Glutamatergic neuron (in vitro differentiated cells): ENCODE data around the gene PI4KA. TPM values are rescaled to one million over a fixed set of nuclear protein-coding genes. Genes with fewer than 3 reads are reported as not detected.
"Not testable (repeated sequence)": the region's sequence is repeated elsewhere in the genome, so short reads cannot be mapped to it uniquely, and the experiment has no call there.

ENCODE experiments used
- DNase-seq: peaks from one replicate; pipeline ENCODE4 v3.0.0; 2022
- H3K27ac Mint-ChIP-seq: one replicate; pipeline ENCODE4 v1.8.0; 2020; ENCODE audit warnings: mild to moderate bottlenecking, mixed read lengths, inconsistent platforms; ENCODE audit not compliant: unreplicated experiment
- H3K27me3 Mint-ChIP-seq: one replicate; pipeline ENCODE4 v1.8.0; 2020; ENCODE audit warnings: mild to moderate bottlenecking, moderate library complexity, mixed read lengths, inconsistent platforms; ENCODE audit not compliant: unreplicated experiment
- H3K36me3 Mint-ChIP-seq: one replicate; pipeline ENCODE4 v1.8.0; 2020; ENCODE audit warnings: mild to moderate bottlenecking, mixed read lengths, inconsistent platforms; ENCODE audit not compliant: unreplicated experiment
- H3K4me1 Mint-ChIP-seq: one replicate; pipeline ENCODE4 v1.8.0; 2020; ENCODE audit warnings: mild to moderate bottlenecking, low read depth, mixed read lengths, inconsistent platforms; ENCODE audit not compliant: unreplicated experiment
- H3K4me3 Mint-ChIP-seq: one replicate; pipeline ENCODE4 v1.8.0; 2020; ENCODE audit warnings: mild to moderate bottlenecking, mixed read lengths, inconsistent platforms; ENCODE audit not compliant: unreplicated experiment
- H3K9me3 Mint-ChIP-seq: one replicate; pipeline ENCODE4 v1.8.0; 2020; ENCODE audit warnings: mild to moderate bottlenecking, moderate library complexity, mixed read lengths, inconsistent platforms; ENCODE audit not compliant: unreplicated experiment
- total RNA-seq: library from RNA; stranded (reverse); fragmentation: NEBNext Ultra II Directional; extraction: Animal tissue kit (Norgen Biotek cat#: 25700); gene quantifications from one replicate; pipeline ENCODE4 v1.2.1, GENCODE V29; 2021; ENCODE audit not compliant: unreplicated experiment
- TF ChIP-seq, protein P1 (sequence below): fragments of 200-600 bp; sonication (generic); IDR thresholded peaks from one replicate; pipeline ENCODE4 v1.5.0; 2021; ENCODE audit not compliant: partially characterized antibody, unreplicated experiment

PI4KA gene
- total RNA-seq, 1 donor from 2014 or later = 165 TPM

DNA sequence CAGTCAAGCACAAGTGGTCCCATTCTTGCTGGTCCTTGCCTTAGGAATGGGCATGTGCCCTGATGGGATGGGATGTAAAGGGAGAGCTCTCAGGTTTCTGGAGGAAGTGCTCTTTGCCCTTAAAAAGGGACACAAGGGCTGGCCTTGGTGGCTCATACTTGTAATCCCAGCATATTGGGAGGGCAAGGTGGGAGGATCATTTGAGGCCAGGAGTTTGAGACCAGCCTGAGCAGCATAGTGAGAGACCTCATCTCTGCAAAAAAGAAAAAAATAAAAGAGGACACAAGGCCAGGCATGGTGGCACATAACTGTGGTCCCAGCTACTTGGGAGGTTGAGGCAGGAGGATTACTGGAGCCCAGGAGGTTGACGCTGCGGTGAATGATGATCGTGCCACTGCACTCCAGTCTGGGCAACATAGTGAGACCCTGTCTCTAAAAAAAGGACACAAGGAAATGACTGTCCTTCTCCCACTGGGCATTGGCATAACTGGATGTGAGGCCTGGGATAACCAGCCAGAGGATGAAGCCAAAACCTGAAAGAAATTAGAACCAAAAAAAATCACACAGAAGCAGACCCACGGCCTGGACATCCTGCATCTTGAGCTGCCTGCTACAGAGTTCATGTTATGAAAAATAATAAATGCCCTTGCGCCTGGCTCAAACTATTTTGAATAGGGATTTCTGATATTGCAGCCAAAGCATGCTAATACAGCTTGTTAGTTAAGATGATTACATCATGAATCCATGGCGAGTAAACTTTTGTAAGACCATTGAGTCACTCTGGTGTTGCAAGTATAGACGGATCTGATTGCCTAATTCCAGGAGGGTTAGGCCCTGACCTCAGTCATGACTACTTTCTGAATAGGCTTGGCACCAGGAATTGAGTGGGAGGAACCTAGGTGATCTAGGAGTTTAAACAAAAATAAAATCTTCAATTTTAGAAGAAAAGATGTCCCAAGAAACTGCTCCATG, 45.7 kb upstream of the PI4KA start:
- DNase-seq = no peak
- H3K4me1 Mint-ChIP-seq = no peaks in the 10 kb centered on the region
- TF ChIP-seq, protein P1, sequence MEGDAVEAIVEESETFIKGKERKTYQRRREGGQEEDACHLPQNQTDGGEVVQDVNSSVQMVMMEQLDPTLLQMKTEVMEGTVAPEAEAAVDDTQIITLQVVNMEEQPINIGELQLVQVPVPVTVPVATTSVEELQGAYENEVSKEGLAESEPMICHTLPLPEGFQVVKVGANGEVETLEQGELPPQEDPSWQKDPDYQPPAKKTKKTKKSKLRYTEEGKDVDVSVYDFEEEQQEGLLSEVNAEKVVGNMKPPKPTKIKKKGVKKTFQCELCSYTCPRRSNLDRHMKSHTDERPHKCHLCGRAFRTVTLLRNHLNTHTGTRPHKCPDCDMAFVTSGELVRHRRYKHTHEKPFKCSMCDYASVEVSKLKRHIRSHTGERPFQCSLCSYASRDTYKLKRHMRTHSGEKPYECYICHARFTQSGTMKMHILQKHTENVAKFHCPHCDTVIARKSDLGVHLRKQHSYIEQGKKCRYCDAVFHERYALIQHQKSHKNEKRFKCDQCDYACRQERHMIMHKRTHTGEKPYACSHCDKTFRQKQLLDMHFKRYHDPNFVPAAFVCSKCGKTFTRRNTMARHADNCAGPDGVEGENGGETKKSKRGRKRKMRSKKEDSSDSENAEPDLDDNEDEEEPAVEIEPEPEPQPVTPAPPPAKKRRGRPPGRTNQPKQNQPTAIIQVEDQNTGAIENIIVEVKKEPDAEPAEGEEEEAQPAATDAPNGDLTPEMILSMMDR = no peak
- H3K27me3 Mint-ChIP-seq = peaks cover 2% of the 10 kb centered on the region
- no peaks in the 10 kb centered on the region for H3K9me3 Mint-ChIP-seq
- no peaks in the 10 kb centered on the region for H3K36me3 Mint-ChIP-seq
- no peak overlapping the region for H3K4me3 Mint-ChIP-seq
- no peak overlapping the region for H3K27ac Mint-ChIP-seq

DNA sequence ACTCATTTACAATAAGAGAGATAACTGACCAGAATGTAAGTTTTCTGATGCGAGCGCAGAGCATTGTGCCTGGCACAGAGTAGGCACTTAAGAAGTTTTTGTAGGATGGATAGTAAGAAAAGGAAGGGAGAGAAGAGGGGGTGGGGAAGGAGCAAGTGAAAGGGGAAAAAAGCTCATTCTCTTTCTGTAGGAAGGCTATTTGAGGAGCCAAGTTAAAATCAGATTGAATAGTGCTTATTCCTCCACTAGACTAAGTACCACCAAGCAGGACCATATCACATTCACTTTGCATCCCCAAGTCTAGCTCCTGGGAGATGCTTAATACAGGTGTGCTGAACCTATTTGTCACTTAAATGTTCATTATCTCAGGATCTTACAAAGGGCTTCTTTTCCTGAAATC, 44.5 kb upstream of the PI4KA start:
- no peak overlapping the region for H3K4me3 Mint-ChIP-seq
- no peaks in the 10 kb centered on the region for H3K36me3 Mint-ChIP-seq
- H3K4me1 Mint-ChIP-seq = no peaks in the 10 kb centered on the region
- no peaks in the 10 kb centered on the region for H3K9me3 Mint-ChIP-seq
- no peak overlapping the region for H3K27ac Mint-ChIP-seq
- peaks cover 2% of the 10 kb centered on the region for H3K27me3 Mint-ChIP-seq
- TF ChIP-seq, protein P1 = no peak
- no peak for DNase-seq

DNA sequence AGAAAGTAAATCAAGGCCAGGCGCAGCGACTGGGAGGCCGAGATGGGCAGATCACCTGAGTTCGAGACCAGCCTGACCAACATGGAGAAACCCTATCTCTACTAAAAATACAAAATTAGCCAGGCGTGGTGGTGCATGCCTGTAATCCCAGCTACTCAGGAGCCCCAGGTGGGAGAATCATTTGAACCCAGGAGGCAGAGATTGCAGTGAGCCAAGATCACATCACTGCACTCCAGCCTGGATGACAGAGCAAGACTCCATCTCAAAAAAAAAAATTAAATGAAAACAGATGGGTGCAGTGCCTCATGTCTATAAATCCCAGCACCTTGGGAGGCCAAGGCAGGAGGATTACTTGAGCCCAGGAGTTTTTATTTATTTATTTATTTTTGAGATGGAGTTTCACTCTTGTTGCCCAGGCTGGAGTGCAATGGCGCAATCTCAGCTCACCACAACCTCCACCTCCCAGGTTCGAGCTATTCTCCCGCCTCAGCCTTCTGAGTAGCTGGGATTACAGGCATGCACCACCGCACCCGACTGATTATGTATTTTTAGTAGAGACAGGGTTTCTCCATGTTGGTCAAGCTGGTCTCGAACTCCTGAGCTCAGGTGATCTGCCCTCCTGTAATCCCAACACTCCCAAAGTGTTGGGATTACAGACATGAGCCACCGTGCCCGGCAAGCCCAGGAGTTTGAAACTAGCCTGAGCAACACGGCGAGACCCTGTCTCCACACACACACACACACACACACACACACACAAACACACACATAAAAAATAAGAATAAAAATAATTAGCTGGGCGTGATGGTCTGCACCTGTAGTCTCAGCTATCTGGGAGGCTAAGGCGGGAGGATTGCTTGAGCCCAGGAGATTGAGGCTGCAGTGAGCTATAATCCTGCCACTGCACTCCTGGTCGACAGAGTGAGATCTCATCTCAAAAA, 42.8 kb upstream of the PI4KA start:
- H3K4me3 Mint-ChIP-seq, H3K9me3 Mint-ChIP-seq, H3K27ac Mint-ChIP-seq, H3K27me3 Mint-ChIP-seq, H3K36me3 Mint-ChIP-seq, DNase-seq, H3K4me1 Mint-ChIP-seq: not testable (repeated sequence)

DNA sequence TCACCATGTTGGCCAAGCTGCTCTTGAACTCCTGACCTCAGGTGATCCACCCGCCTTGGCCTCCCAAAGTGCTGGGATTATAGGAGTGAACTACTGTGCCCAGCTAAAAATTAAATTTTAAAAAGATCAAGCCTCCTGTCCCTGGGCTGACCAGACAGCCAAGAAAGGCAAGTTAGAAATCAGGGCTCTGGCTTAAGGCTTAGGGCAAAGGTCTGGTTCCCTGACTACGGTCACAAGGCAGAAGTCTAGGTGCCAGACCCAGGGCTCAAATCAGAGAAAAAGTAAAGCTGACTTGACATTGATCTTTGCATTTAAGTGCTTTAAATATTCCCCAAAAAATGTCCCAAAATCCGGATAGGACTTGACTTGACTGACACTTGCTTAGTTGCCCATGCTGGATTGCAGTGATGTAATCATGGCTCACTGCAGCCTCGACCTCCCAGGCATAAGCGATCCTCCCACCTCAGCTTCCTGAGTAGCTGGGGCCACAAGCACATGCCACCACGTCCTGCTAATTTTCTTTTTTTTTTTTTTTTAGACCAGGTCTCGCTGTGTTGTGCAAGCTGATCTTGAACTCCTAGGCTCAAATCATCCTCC, 41.3 kb upstream of the PI4KA start:
- Mint-ChIP-seq H3K4me3 (no peak overlapping the region), H3K9me3 (peaks cover 2% of the 10 kb centered on the region), H3K36me3 (no peaks in the 10 kb centered on the region), H3K27ac (no peak overlapping the region), H3K4me1 (no peaks in the 10 kb centered on the region), H3K27me3 (no peaks in the 10 kb centered on the region)
- DNase-seq = no peak
- TF ChIP-seq, protein P1 = no peak

GRCh38 chr22:20897737-20898136, 39.1 kb upstream of the PI4KA start:
- H3K4me3 Mint-ChIP-seq, H3K4me1 Mint-ChIP-seq, H3K36me3 Mint-ChIP-seq, H3K27me3 Mint-ChIP-seq, H3K9me3 Mint-ChIP-seq, H3K27ac Mint-ChIP-seq, DNase-seq: not testable (repeated sequence)
